WI38 (cell line): ENCODE results near the gene GUCA1C.

ENCODE experiments used
- H3K4me3 ChIP-seq: 2 replicates; pipeline ENCODE4 v1.5.1; 2011; ENCODE audit warnings: low read depth, mild to moderate bottlenecking, control low read depth, low read length
- CTCF ChIP-seq: IDR thresholded peaks from 2 replicates; pipeline ENCODE4 v1.5.1; 2012; ENCODE audit warnings: low read depth, mild to moderate bottlenecking, control low read depth, low read length

The GUCA1C gene

GRCh38 chr3:108970561-108970960, 16.9 kb upstream of the GUCA1C start:
- H3K4me3 ChIP-seq, result no peak overlapping the region
- no peak for TF ChIP-seq CTCF

GRCh38 chr3:108966773-108967172, 13.1 kb upstream of the GUCA1C start:
- TF ChIP-seq CTCF, result no peak

GRCh38 chr3:108959017-108959416, 5.3 kb upstream of the GUCA1C start:
- no peak overlapping the region for H3K4me3 ChIP-seq
- TF ChIP-seq CTCF, result no peak

More at GRCh38 chr3:108966773-108967172, 13.1 kb upstream of the GUCA1C start:
- H3K4me3 ChIP-seq, result no peak overlapping the region

GRCh38 chr3:108953210-108953609, 469 bp downstream of the GUCA1C start:
- no peak overlapping the region for H3K4me3 ChIP-seq
- no peak for TF ChIP-seq CTCF

- no peak for TF ChIP-seq CTCF
- no peak overlapping the region for H3K4me3 ChIP-seq
Measured at GRCh38 chr3:108951820-108952501, 1.7 kb downstream of the GUCA1C start.

- no peak for TF ChIP-seq CTCF
- H3K4me3 ChIP-seq, result no peak overlapping the region
Measured at GRCh38 chr3:108947855-108948254, 5.8 kb downstream of the GUCA1C start.

GRCh38 chr3:108946292-108947285, 7.1 kb downstream of the GUCA1C start:
- no peak overlapping the region for H3K4me3 ChIP-seq
- no peak for TF ChIP-seq CTCF
